ENCODE data around the gene GNB3. TPM values are rescaled to one million over a fixed set of nuclear protein-coding genes. Genes with fewer than 3 reads are reported as not detected.

The GNB3 gene
- total RNA-seq, 1 experiment from 2014 or later: 8.7 TPM

Other genes starting within 250 kb of the GNB3 start
- gene CHD4, start 233.5 kb upstream of the GNB3 start, total RNA-seq (2021; ENCODE audit: unreplicated experiment): 342 TPM
- gene LPAR5, start 205.0 kb upstream of the GNB3 start, total RNA-seq (2021; ENCODE audit: unreplicated experiment): 5.2 TPM
- gene ACRBP, start 193.5 kb upstream of the GNB3 start, total RNA-seq (2021; ENCODE audit: unreplicated experiment): 1.0 TPM
- 17.9 TPM for gene ING4, start 177.8 kb upstream of the GNB3 start, total RNA-seq (2021; ENCODE audit: unreplicated experiment)
- gene ZNF384, start 151.6 kb upstream of the GNB3 start, total RNA-seq (2021; ENCODE audit: unreplicated experiment): 73.4 TPM
- gene PIANP, start 140.1 kb upstream of the GNB3 start, total RNA-seq (2021; ENCODE audit: unreplicated experiment): not detected
- gene COPS7A, start 116.9 kb upstream of the GNB3 start, total RNA-seq (2021; ENCODE audit: unreplicated experiment): 67.8 TPM
- gene MLF2, start 87.8 kb upstream of the GNB3 start, total RNA-seq (2021; ENCODE audit: unreplicated experiment): 309 TPM
- 494 TPM for gene PTMS, start 74.6 kb upstream of the GNB3 start, total RNA-seq (2021; ENCODE audit: unreplicated experiment)
- 3.3 TPM for gene LAG3, start 68.4 kb upstream of the GNB3 start, total RNA-seq (2021; ENCODE audit: unreplicated experiment)
- 0.42 TPM for gene CD4, start 51.4 kb upstream of the GNB3 start, total RNA-seq (2021; ENCODE audit: unreplicated experiment)
- 2.3 TPM for gene GPR162, start 19.1 kb upstream of the GNB3 start, total RNA-seq (2021; ENCODE audit: unreplicated experiment)
- gene P3H3, start 12.5 kb upstream of the GNB3 start, total RNA-seq (2021; ENCODE audit: unreplicated experiment): 32.2 TPM
- gene CDCA3, start 10.4 kb downstream of the GNB3 start, total RNA-seq (2021; ENCODE audit: unreplicated experiment): 63.0 TPM
- gene USP5, start 11.2 kb downstream of the GNB3 start, total RNA-seq (2021; ENCODE audit: unreplicated experiment): 175 TPM
- gene TPI1, start 26.6 kb downstream of the GNB3 start, total RNA-seq (2021; ENCODE audit: unreplicated experiment): 1,068 TPM
- gene SPSB2, start 32.4 kb downstream of the GNB3 start, total RNA-seq (2021; ENCODE audit: unreplicated experiment): 10.0 TPM
- gene LRRC23, start 63.9 kb downstream of the GNB3 start, total RNA-seq (2021; ENCODE audit: unreplicated experiment): 8.0 TPM
- 117 TPM for gene ENO2, start 73.7 kb downstream of the GNB3 start, total RNA-seq (2021; ENCODE audit: unreplicated experiment)
- gene ATN1, start 87.0 kb downstream of the GNB3 start, total RNA-seq (2021; ENCODE audit: unreplicated experiment): 104 TPM
- not detected for gene RNU7-1, start 102.9 kb downstream of the GNB3 start, total RNA-seq (2021; ENCODE audit: unreplicated experiment)
- gene C12orf57, start 103.1 kb downstream of the GNB3 start, total RNA-seq (2021; ENCODE audit: unreplicated experiment): 202 TPM
- 47.7 TPM for gene PTPN6, start 110.4 kb downstream of the GNB3 start, total RNA-seq (2021; ENCODE audit: unreplicated experiment)
- gene PHB2, start 129.7 kb downstream of the GNB3 start, total RNA-seq (2021; ENCODE audit: unreplicated experiment): 466 TPM
- gene EMG1, start 130.0 kb downstream of the GNB3 start, total RNA-seq (2021; ENCODE audit: unreplicated experiment): 111 TPM
- gene LPCAT3, start 177.6 kb downstream of the GNB3 start, total RNA-seq (2021; ENCODE audit: unreplicated experiment): 45.8 TPM
- 2.4 TPM for gene C1S, start 219.8 kb downstream of the GNB3 start, total RNA-seq (2021; ENCODE audit: unreplicated experiment)

All from HCT116 (cell line).